SK-N-SH treated with all-trans-retinoic acid at 6 μM for 48 hours (cell line): ENCODE results near the gene PNN.

ENCODE experiments used
- ARNTL ChIP-seq: fragments of 450-650 bp; formaldehyde crosslinking; IDR thresholded peaks from 2 replicates; pipeline ENCODE4 v1.5.0; 2020; ENCODE audit warnings: low read depth, mild to moderate bottlenecking, moderate library complexity, borderline replicate concordance
- CSDC2 ChIP-seq: fragments of 250-450 bp; sonication (Bioruptor Pico); IDR thresholded peaks from 2 replicates; pipeline ENCODE4 v1.5.0; 2020; ENCODE audit warnings: mild to moderate bottlenecking, moderate library complexity
- PATZ1 ChIP-seq: fragments of 250-450 bp; sonication (Bioruptor Pico); IDR thresholded peaks from 2 replicates; pipeline ENCODE4 v1.8.0; 2020; ENCODE audit warnings: mild to moderate bottlenecking, moderate library complexity, borderline replicate concordance
- PPARA ChIP-seq: fragments of 250-450 bp; sonication (Bioruptor Pico); IDR thresholded peaks from 2 replicates; pipeline ENCODE4 v1.5.0; 2020; ENCODE audit warnings: mild to moderate bottlenecking, borderline replicate concordance
- RARB ChIP-seq: fragments of 250-450 bp; sonication (Bioruptor Pico); IDR thresholded peaks from 2 replicates; pipeline ENCODE4 v1.8.0; 2021; ENCODE audit warnings: mild to moderate bottlenecking, moderate library complexity
- SNAI2 ChIP-seq: fragments of 250-450 bp; sonication (Bioruptor Pico); IDR thresholded peaks from 2 replicates; pipeline ENCODE4 v1.5.0; 2020; ENCODE audit warnings: mild to moderate bottlenecking, moderate library complexity
- TSHZ2 ChIP-seq: fragments of 250-450 bp; sonication (Bioruptor Pico); IDR thresholded peaks from 2 replicates; pipeline ENCODE4 v1.5.0; 2020; ENCODE audit warnings: mild to moderate bottlenecking, moderate library complexity
- ZFP3 ChIP-seq: fragments of 250-450 bp; sonication (Bioruptor Pico); IDR thresholded peaks from 2 replicates; pipeline ENCODE4 v1.5.0; 2020; ENCODE audit warnings: mild to moderate bottlenecking, moderate library complexity

- TF ChIP-seq ARNTL (CRISPR knock-in tag) (no peak), PPARA (CRISPR knock-in tag) (no peak), PATZ1 (no peak), ZFP3 (no peak), RARB (CRISPR knock-in tag) (no peak), SNAI2 (no peak), CSDC2 (CRISPR knock-in tag) (no peak), TSHZ2 (no peak)
These were observed 20.4 kb upstream of the PNN start for GRCh38 chr14:39154594-39155189.
